CD4-positive, alpha-beta T cell treated with Interleukin-15 for 4 hours (primary cell): ENCODE measurements around the gene HMX3.
A peak's percentile ranks its signal among the peaks of the same experiment; 100 is the strongest.
"Not testable (repeated sequence)": the region's sequence is repeated elsewhere in the genome, so short reads cannot be mapped to it uniquely, and the experiment has no call there.

Experiments
- DNase-seq: peaks from one replicate; pipeline ENCODE4 v3.0.0-alpha.2; 2020; ENCODE audit warnings: low spot score

HMX3 gene

GRCh38 chr10:123148414-123149161 is 12.8 kb downstream of the HMX3 start:
- DNase-seq = no peak

GRCh38 chr10:123149162-123149567 is 13.4 kb downstream of the HMX3 start:
- DNase-seq = no peak

- DNase-seq = peak; percentile 19
Measured at GRCh38 chr10:123149568-123150270, 13.9 kb downstream of the HMX3 start.

GRCh38 chr10:123150271-123150985 is 14.7 kb downstream of the HMX3 start:
- DNase-seq = no peak

GRCh38 chr10:123150986-123151736 is 15.4 kb downstream of the HMX3 start:
- DNase-seq = no peak

GRCh38 chr10:123151737-123152135 is 16.0 kb downstream of the HMX3 start:
- DNase-seq = no peak

- DNase-seq = no peak
Measured at GRCh38 chr10:123153486-123154091, 17.8 kb downstream of the HMX3 start.

- DNase-seq = peak; percentile 97
Measured at GRCh38 chr10:123154092-123154710, 18.4 kb downstream of the HMX3 start, which contains the start of gene BUB3. BUB3 (plus strand) TSS chr10:123154402; CDS start chr10:123154918, 516 bp downstream.

GRCh38 chr10:123154711-123155505 is 19.1 kb downstream of the HMX3 start:
- DNase-seq = peak; percentile 21

GRCh38 chr10:123156078-123156477 is 20.3 kb downstream of the HMX3 start:
- no peak for DNase-seq

- no peak for DNase-seq
Measured at GRCh38 chr10:123157210-123157609, 21.4 kb downstream of the HMX3 start.

GRCh38 chr10:123158682-123159081 is 22.9 kb downstream of the HMX3 start:
- no peak for DNase-seq

GRCh38 chr10:123160311-123160980 is 24.7 kb downstream of the HMX3 start:
- peak; percentile 52 for DNase-seq

- no peak for DNase-seq
Measured at GRCh38 chr10:123164319-123164718, 28.5 kb downstream of the HMX3 start.

GRCh38 chr10:123165445-123166072 is 29.8 kb downstream of the HMX3 start:
- no peak for DNase-seq

GRCh38 chr10:123166618-123167017 is 30.8 kb downstream of the HMX3 start:
- no peak for DNase-seq

GRCh38 chr10:123170961-123171360 is 35.2 kb downstream of the HMX3 start:
- no peak for DNase-seq

- DNase-seq = not testable (repeated sequence)
Measured at GRCh38 chr10:123171616-123172015, 35.8 kb downstream of the HMX3 start.
